Measurements from ENCODE around the gene PFN1. TPM values are rescaled to one million over a fixed set of nuclear protein-coding genes. Genes with fewer than 3 reads are reported as not detected.

Gene PFN1
- total RNA-seq, 1 experiment from 2014 or later: 1,026 TPM

DNA sequence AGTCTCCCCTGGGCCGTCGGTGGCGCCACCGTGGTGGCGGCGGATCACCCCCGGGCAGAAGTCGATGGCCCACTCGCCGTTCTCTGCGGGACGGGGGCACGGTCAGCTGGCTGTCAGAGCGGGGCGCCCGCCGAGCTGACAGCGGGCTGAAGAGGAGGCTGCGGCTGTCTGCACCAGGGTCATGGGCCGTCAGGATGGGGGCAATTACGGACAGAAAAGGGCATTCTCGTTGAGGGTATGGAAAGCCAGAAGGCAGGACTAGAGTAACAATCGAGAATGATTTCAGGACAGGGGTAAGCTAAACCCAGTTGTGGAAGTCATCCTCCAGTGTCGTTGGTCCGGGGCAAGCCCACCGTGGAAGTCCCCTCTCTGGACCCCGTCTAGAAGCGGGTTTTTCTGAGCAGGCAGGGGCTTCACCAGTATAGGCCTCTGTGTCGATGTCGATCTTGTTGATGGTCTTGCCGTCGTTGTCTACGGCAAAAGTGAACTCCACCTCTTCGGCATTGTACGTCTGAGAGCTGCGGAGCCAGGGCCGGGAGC is 47.2 kb downstream of the PFN1 start:
- ChIA-PET POLR2A (ENCODE audit: low non-redundant PET) (no interaction called here), CTCF (no interaction called here)
- H3K4me3 ChIP-seq (ENCODE audit: low read depth, low read length, poor library complexity, severe bottlenecking): no peak overlapping the region
- TF ChIP-seq, protein P1, sequence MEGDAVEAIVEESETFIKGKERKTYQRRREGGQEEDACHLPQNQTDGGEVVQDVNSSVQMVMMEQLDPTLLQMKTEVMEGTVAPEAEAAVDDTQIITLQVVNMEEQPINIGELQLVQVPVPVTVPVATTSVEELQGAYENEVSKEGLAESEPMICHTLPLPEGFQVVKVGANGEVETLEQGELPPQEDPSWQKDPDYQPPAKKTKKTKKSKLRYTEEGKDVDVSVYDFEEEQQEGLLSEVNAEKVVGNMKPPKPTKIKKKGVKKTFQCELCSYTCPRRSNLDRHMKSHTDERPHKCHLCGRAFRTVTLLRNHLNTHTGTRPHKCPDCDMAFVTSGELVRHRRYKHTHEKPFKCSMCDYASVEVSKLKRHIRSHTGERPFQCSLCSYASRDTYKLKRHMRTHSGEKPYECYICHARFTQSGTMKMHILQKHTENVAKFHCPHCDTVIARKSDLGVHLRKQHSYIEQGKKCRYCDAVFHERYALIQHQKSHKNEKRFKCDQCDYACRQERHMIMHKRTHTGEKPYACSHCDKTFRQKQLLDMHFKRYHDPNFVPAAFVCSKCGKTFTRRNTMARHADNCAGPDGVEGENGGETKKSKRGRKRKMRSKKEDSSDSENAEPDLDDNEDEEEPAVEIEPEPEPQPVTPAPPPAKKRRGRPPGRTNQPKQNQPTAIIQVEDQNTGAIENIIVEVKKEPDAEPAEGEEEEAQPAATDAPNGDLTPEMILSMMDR (conservative IDR thresholded peaks at IDR 0.05; ENCODE audit: low read depth, low read length): no peak
- TF ChIP-seq EZH2 (IDR thresholded peaks at IDR 0.05; ENCODE audit: borderline replicate concordance, low read depth, low read length, poor library complexity, severe bottlenecking): no peak
- H3K27ac ChIP-seq (ENCODE audit: low read depth, low read length, poor library complexity, severe bottlenecking): no peak overlapping the region
- H3K27me3 ChIP-seq (replicated peaks; ENCODE audit: insufficient read depth, low read depth, low read length, poor library complexity): no peaks in the 10 kb centered on the region
- peaks cover 5% of the 10 kb centered on the region for H3K36me3 ChIP-seq (ENCODE audit: insufficient read depth, low read length, poor library complexity, severe bottlenecking)
- intact Hi-C loops (cut with micrococcal nuclease; ENCODE audit: unreplicated experiment): loop anchor here (5.0 kb wide), 1 partner anchor 169 kb away; the partner anchor contains the start of gene MED11
- DNase-seq (ENCODE audit: low spot score): no peak
- TSS peak; percentile 13 for BruUV-seq (replicated peaks)
- H3K9me3 ChIP-seq (ENCODE audit: low read depth, low read length, poor library complexity, severe bottlenecking): no peaks in the 10 kb centered on the region
- H3K4me1 ChIP-seq (ENCODE audit: insufficient read depth, low read length, poor library complexity, severe bottlenecking): peaks cover 13% of the 10 kb centered on the region

DNA sequence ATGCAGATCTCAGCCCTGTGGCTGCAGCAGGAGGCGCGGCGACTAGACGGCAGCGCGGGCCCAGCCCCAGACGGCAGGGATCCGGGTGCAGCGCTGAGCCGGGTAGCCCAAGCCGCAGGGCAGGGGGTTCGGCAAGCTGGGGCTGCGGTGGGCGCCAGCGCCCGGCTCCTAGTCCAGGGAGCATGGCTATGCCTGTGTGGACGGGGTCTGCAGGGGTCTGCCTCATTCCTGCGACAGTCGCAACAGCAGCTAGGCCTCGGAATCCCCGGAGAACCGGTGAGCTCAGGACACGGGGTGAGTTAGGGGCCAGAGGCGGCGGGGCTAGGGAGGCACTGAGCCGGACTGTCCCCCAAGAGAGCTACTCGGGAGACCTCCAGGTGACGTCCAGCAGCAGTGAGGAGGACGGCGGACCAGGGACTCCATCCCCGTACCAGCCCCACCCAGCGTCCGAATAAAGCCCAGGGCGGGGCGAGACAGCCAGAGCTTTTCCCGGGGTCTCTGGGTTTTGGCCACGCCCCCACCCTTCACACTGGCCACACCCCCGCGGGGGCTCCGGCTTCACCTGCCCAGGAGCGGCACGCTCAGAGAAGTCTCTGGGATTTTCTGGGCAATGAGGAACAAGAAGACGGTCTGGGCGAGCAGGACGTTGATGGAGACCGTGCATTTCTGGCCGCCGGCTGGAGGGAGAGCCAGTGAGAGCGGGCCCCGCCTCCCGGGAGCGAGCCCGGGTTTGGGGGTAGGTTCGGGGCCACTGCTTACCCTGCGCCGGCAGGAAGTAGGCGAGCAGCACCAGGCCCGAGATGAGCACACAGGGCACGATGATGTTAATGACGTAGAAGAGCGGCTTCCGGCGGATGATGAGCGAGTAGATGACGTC is 47.9 kb downstream of the PFN1 start:
- peaks cover 7% of the 10 kb centered on the region for H3K36me3 ChIP-seq (ENCODE audit: insufficient read depth, low read length, poor library complexity, severe bottlenecking)
- ChIA-PET CTCF (no interaction called here), POLR2A (ENCODE audit: low non-redundant PET) (no interaction called here)
- H3K27me3 ChIP-seq (replicated peaks; ENCODE audit: insufficient read depth, low read depth, low read length, poor library complexity): no peaks in the 10 kb centered on the region
- peaks cover 13% of the 10 kb centered on the region for H3K4me1 ChIP-seq (ENCODE audit: insufficient read depth, low read length, poor library complexity, severe bottlenecking)
- intact Hi-C loops (cut with micrococcal nuclease; ENCODE audit: unreplicated experiment): loop anchor here (5.0 kb wide), 1 partner anchor 168 kb away; the partner anchor contains the start of gene MED11
- H3K27ac ChIP-seq (ENCODE audit: low read depth, low read length, poor library complexity, severe bottlenecking): peak overlapping the region; percentile 89
- no peak for TF ChIP-seq EZH2 (IDR thresholded peaks at IDR 0.05; ENCODE audit: borderline replicate concordance, low read depth, low read length, poor library complexity, severe bottlenecking)
- TF ChIP-seq, protein P1 (conservative IDR thresholded peaks at IDR 0.05; ENCODE audit: low read depth, low read length): no peak
- peak overlapping the region; percentile 52 for H3K4me3 ChIP-seq (ENCODE audit: low read depth, low read length, poor library complexity, severe bottlenecking)
- H3K9me3 ChIP-seq (ENCODE audit: low read depth, low read length, poor library complexity, severe bottlenecking): no peaks in the 10 kb centered on the region
- no TSS peak for BruUV-seq (replicated peaks)
- no peak for DNase-seq (ENCODE audit: low spot score)

DNA sequence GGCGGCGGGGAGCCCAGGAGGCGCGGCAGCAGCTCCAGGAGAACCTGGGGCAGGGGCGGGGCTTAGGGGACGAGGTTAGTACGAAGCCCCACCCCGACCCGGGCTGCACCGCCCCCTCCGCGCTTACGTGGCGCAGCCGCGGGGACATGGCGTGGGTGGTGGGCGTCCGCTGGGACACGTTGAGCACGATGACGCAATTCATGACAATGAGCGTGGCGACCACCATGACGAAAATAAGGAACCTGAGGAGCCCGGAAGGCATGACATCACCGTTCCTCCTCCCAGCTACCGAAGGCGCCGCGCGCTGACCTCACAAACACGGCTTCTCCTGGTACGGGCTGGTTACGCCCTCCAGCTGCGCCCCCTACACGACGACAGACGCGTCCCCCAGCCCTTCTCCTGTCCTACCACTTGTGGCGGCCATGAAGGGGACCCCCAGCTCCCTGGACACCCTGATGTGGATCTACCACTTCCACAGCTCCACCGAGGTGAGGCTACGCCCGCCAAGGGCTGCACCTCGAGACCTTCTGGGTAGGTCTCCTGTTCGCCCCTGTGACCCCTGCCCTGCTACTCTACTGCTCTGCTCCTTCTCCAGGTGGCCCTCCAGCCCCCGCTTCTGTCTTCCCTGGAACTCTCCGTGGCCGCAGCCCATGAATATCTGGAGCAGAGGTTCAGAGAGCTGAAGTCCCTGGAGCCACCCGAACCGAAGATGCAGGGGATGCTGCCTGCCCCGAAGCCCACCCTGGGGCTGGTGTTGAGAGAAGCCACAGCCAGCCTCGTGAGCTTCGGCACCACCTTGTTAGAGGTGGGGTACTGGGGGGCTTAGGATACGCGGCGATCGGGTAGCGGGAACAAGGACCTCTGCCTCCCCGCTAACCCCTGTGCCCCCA is 48.7 kb downstream of the PFN1 start, which contains the start of gene C17orf107:
Gene C17orf107, plus strand, starts transcription at position 196 of the 890 bp plus-strand sequence. Its CDS starts 227 bp downstream, at position 423.
- Histone ChIP-seq H3K27ac (ENCODE audit: low read depth, low read length, poor library complexity, severe bottlenecking) (peak within 1 kb of the TSS; percentile 89), H3K4me1 (ENCODE audit: insufficient read depth, low read length, poor library complexity, severe bottlenecking) (peaks cover 13% of the 10 kb centered on the region), H3K9me3 (ENCODE audit: low read depth, low read length, poor library complexity, severe bottlenecking) (no peaks in the 10 kb centered on the region), H3K36me3 (ENCODE audit: insufficient read depth, low read length, poor library complexity, severe bottlenecking) (peaks cover 16% of the 10 kb centered on the region), H3K27me3 (replicated peaks; ENCODE audit: insufficient read depth, low read depth, low read length, poor library complexity) (no peaks in the 10 kb centered on the region), H3K4me3 (ENCODE audit: low read depth, low read length, poor library complexity, severe bottlenecking) (peak within 1 kb of the TSS; percentile 52)
- intact Hi-C loops (cut with micrococcal nuclease; ENCODE audit: unreplicated experiment): loop anchor here (5.0 kb wide), 1 partner anchor 167 kb away; the partner anchor contains the start of gene MED11
- TF ChIP-seq, protein P1 (conservative IDR thresholded peaks at IDR 0.05; ENCODE audit: low read depth, low read length): no peak
- no peak for TF ChIP-seq EZH2 (IDR thresholded peaks at IDR 0.05; ENCODE audit: borderline replicate concordance, low read depth, low read length, poor library complexity, severe bottlenecking)
- peak; percentile 91 for DNase-seq (ENCODE audit: low spot score)
- POLR2A ChIA-PET (ENCODE audit: low non-redundant PET): no interaction called here
- CTCF ChIA-PET: interaction anchor here (0.6 to 1.2 kb wide), 4 partner anchors 22 to 333 kb away, joined by 3 to 4 read pairs (median 3); no protein-coding TSS in a partner anchor
- no TSS peak for BruUV-seq (replicated peaks)

All from A673 (cell line).